Middle frontal gyrus (tissue), 1 donor: ENCODE measurements around the gene GABRD.

Source experiments
- DNase-seq: peaks from one replicate; pipeline ENCODE4 v3.0.0-alpha.2; 2015; ENCODE audit warnings: low spot score; ENCODE audit errors: extremely low spot score

Gene GABRD

DNA sequence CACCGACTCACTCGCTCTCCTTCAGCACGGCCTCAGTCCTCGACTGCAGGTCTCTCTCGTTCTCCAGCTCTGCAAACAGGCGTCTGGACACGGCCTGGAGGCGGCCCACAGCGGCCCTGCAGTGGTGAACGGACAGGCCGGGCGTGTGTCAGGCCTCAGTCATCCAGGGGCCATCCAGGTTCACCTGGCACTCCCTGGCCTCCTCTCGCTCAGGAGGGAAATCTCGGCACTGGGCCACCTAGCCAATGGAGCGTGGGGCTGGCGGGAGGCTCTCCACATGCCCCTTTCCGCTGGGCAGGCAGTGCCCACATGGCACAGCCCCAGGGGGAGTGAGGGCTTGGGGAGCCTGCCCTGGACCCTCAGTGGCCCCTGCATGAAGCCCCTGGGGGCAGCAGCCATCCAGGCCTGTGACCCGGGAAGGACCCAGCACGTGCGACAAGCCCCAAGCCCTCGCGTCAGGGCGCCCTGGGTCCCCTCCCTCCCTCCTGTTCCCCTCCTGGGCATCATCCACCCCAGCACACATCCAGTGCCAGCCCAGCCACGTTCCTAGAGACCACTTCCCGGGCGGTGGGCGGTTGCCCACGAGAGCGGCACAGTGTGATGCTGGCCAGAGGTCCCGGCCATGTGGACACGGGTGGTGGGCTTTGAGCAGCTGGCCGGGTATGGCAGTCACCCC, 33.6 kb upstream of the GABRD start:
- no peak for DNase-seq

DNA sequence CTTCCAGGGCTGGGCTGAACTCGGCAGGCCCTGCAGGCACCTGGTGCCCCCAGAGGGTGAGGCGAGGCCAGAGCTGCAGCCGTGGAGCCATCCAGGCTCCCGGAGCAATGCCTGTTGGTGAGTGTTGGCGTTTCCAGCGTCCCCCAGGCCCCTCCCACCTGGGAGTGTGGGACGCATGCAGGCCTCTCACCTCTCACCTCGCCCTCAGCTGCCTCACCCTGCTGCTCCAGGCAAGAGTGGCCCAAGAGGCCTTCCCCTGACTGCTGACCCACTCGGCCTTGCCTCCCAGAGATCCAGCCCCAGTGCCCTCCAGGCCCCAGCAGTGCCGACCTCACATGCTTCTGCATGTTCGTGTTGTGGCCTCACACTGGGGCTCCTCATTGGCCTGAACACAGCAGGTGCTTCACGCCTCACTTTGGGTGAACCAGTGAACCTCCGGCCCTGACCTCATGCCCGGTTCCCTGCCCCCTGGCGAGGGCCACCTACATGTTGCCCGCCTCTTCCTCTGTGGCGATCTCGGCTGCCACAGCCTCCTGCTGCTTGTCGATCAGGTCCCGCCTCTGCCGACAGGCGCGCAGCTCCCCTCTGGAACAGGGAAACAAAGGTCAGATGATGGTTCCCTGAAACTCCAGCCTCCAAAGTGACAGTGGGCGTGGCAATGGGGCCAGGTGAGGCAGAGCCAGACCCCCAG, 32.5 kb upstream of the GABRD start:
- no peak for DNase-seq

DNA sequence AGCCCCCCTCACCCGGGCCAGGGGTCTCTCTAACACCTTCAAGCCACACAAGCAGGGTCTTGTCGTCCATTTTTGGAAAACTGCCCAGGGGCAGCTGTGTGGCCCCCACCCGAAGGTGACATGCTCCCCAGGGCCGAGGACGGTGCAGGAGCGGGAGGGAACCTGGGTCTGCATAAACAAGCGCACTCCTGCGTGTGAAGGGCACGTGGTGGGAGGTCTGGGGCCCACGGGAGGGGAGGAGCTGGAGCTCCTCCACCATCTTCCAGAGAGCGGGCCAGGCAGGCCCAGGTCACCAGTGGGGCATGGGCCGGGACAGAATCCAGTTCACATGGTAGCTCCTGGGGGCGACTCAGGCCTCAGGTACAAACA, 32.0 kb upstream of the GABRD start:
- no peak for DNase-seq

DNA sequence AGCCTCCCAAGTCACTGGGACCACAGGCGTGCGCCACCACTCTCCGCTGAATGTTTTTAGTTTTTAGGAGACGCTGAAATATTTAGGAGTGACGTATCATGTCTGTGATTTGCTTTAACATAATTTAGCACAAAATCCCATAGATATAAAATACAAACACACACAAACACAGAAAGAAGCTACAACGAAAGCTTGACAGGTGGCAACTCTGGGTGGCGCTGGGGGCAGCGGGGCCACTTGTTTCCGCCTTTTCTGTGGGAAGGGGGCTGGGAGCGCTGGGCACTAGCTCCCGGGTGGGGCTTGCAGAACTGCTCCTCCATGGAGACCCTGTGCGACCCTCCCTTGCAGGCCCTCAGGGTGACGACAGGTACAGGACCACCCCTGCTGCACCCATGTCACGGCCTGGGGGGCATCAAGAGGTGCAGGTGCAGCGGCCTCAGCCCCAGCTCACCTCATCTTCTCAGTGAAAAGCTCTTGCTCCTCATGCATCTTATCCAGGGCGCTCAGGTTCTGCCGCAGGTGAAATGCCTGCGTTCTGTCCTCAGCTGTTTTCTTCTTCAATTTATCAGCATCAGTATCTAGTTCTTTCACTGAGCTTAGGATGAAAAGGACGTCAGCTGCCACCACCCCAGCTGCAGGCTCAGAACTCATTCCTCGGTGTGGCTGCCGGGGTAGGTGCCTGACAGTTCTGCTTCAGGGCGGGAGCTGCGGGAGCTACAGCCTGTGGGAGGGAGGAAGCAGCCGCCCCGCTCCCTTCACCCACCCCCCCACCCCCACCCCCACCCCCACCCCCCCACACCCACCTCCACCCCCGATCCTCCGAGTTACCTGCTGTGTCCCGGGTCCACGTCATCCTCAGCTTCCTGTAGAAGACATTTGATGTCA, 30.8 kb upstream of the GABRD start:
- DNase-seq: no peak

DNA sequence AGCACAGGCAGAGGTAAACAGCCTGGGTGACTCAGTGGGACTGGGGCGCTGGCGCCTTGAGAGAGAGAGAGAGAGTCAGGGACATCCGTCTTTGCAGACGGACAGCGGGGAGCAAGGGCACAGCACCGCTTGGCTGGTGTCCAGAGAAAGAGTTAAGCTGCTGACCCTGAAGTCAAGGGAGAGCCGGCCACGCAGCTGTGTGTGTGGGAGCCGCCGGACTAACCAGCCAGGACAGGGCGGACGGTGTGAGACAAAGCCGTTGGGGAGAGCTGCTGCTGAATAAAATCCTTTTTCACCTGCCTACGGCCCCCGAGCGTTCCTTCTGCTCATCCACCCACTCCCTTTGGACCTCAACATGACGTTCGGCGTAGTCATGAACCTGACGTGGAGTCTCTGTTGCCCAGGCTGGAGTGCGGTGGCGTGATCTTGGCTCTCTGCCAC, 30.0 kb upstream of the GABRD start:
- DNase-seq: no peak

DNA sequence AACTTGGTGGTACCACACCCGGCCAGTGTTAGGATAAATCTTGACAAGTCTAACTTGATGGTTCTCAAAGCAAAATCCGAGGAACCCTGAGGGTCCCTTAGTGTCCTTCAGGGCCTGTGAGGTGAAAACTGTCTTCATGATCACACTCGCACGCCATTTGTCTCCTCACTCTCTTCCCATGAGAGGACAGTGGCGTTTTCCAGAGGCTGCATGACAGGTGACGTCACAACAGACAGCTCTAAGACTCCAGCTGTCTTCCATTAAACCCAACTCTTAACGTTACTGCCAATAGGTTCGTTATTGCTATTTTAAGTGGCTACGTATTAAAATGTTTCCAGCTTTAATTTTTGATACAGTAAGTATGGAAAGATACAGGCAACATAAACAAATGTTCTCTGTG, 29.4 kb upstream of the GABRD start:
- DNase-seq: no peak

DNA sequence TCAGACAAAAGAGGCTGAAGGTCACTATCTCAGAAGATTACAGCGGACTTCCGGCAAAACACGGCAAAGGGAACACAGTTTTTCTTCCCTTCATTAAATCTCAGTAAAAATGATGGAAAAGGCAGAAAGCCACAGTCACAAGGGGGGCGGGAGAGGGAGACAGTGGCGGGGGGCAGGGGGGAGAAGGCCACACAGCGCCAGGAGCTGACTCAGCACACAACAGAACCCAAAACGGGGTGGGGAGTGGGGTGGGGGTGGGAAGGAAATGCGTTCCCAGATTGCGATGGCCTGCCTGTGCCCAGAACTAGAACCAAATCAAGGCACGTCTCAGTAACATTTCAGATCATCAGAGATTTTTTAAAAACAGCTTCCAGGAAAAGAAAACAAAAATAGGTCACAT, 28.9 kb upstream of the GABRD start:
- no peak for DNase-seq

DNA sequence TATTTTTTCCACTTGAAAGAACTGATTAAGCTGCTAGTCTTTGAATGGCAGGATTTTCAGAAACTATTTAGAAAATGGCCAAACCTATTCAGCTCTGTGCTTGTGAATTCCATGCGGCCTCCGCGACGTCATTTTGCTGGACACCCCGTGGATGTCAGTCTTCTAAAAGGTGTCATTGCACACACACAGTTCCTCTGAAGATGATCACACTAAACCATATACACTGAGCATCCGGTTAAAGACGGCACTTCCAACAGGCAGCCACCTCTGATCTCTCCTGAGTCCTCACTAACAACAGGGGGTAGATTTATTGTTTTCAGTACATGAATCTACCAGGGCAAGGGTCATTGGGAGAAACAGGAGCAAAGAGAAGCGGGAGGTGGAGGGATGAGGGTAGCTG, 24.6 kb upstream of the GABRD start:
- no peak for DNase-seq

DNA sequence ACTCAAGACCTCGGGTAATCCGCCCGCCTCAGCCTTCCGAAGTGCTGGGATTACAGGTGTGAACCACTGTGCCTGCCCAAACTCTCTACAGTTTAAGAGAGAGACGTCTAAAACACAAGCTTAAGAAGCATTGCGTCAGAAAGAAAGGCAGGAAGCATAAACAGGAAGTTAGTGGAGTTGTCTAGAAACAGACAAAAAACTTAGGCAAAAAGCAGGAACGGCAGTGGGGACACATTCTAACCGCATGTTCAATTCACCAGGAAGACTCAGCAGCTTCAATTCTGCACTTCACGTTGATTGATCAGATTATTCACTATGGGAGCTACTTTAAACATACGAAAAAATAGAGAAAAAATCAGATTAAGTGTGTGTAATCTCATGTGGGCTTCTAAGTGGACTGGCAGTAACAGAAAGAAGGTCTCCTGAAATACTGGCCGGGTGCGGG, 22.9 kb upstream of the GABRD start:
- DNase-seq: no peak

DNA sequence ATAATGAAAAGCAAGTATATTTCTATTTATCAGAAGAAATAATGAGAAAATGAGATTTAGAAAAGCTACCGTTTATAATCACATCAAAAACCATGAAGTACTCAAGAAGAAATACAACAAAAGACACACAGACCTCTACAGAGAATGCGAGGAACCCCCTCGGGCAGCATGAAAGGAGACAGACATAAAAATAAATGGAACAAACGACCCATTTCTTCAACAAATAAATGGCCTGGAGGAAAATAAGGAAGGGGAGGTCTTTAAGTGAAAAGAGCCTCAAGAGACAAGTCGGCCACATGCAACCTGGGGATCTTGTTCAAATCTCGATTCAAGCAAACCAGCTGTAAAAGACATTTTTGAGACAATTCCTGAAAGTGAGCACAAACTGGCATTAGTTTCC, 21.6 kb upstream of the GABRD start:
- no peak for DNase-seq

DNA sequence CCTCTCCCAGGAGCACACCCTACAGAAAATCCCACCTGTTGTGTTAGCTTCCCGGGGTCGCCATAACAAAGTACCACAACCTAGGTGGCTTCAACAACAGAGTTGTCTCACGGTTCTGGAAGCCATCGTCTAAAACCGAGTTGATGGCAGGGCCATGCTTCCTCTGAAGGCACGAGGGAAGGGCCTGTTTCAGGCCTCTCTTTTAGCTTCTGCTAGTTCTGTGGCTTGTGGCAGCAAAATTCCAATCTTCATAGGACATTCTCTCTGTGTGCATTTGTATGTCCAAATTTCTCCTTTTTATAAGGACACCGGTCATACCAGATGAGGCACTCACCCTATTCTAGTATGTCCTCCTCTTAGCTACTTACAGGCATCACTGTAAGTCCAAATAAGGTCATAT, 18.7 kb upstream of the GABRD start:
- no peak for DNase-seq

DNA sequence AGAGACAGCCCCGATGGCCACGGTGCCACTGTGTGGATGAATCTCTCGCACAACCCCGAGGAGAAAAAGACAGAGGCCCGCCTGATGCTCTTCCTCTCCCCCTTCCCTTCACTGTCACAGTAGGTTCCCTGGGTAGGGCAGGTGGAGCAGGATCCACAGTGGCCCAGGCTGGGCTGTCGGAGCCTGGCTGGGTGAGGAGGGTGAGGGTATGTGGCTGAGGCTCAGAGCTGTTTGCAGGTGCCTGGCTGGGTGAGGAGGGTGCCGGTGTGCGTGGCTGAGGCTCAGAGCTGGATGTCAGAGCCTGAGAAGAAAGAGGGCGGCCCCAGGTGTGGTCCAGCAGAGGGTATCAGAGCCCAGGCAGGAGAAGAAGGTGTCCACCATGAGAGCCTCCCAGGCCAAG, 18.3 kb upstream of the GABRD start:
- no peak for DNase-seq

DNA sequence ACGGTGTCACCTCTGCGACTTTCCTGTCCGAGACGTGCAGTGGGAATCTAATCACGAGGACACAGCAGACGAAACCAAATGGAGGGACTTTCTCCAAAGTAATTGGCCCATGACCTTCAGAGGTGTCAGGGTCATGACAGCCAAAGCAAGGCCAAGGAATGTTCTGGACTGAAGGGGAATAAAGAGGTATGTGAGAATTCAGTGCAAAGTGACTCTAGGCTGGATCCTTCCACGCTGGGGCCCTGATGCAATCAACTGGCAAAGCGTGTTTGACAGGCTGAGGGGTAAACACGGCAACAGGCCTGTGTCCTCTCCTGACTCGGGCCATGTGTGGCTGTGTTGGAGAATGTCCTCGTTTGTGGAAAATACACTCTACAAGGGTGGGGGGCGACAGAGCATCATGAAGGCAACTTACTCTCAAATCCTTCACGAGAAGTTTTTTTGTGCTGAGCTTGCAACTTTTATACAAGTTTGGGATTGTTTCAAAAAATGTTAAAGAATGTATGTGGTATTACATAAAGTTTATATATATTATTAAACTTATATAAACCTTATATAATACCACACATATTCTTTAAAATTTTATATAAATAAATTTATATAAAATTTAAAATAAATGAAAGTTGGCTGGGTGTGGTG, 17.3 kb upstream of the GABRD start:
- DNase-seq: no peak

DNA sequence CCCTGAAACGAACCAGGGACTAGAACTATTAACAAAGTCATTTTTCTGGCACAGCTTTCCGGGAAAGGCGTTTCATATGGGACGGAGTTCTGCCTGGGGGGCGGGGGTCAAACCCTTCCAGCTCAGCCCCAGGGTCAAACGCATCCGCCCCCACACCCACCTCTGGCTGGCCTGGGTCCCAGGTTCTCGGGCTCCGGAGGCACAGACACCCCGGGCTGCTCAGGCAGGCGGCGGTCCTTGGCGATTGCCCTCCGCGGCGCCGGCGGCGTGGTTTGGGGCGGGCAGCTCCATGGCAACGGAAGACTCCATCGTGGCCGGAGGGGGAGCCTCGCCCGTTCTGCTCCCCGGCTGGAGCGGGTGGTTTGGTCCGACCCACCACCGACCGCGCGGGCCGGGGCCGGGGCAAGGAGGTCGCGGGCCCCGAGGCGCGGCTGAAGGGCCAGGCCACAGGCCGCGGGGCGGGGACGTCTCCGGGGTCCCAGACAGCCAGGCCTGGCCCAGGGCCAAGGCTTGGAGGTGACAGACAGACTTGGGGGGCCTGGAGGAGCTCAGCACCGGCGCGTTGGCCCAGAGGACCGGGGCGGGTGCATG, 15.5 kb upstream of the GABRD start, which contains the start of gene CFAP74:
Gene CFAP74 (minus strand): TSS at position 246 of the 591 bp plus-strand sequence. CDS start 12,830 bp downstream, outside the sequence.
- DNase-seq: no peak

DNA sequence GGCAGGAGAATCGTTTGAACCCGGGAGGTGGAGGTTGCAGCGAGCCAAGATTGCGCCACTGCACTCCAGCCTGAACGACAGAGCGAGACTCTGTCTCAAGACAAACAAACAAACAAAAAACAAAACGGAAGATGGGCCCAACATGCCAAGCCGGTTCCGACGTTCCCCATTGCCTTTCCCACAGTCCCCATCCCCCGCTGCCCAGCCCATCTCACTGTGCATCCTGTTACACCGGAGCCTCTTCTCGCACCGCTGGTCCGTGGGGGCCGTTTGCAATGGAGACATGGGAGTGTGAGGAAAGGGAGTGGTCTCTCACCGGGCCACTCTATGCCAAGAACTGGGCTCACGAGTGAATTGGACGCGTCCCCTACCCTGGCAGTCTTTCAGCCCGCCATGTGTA, 14.3 kb upstream of the GABRD start:
- DNase-seq: no peak

DNA sequence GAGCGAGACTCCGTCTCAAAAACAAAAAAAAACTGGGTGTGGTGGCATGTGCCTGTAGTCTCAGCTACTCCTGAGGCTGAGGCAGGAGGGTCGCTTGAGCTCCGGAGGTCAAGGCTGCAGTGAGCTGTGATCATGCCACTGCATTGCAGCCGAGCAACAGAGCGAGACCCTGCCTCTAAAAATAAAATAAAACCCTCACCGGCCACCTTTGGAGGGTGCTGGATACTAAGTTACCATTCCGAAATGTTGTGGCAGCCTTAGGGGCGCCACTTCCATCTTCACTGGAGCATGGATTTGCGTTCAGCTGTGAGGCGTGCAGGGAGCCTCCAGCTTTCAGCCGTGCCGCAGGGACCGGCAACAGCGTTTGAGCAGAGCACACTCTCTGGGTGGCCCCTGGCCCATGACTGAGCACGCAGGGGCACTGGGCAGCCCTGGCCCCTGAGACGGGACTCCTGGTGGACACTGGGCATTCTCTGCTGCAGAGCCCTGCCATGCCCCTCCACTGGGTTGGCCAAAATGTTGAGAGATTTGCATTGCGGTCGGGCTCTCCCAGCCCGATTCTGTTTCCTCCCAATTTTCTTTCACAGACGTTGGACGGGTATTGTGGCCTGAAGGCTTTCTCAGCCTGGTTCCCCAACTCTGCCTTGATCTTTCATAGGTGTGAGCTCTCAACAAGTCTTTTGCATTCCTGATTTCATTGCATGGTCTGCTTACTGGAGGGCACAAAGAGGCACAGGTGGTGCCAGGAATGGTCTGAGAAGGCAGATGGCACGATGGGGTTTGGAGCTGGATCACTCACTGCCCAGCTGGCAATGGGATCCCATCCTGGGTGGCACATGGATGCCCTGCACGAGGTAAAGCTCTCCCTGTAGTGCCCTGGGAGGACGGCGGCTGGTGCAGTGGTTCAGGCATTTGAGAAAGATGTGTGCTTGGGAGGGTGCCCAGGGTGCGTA, 9.8 kb upstream of the GABRD start:
- no peak for DNase-seq

DNA sequence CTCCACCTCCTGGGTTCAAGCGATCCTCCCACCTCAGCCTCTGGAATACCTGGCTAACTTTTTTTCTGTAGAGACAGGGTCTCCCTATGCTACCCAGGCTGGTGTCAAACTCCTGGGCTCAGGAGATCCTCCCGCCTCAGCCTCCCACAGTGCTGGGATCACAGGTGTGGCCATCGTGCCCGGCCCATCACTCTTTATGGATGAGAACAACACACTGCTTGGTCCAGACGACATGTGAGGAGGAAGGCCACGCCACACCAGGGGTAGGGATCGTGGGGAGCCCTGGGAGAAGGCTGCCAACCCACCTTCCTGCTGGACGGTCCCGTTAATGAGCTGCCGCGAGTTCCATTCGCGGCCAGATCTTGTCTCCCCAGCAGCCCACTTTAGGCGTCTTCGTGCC, 5.0 kb upstream of the GABRD start:
- no peak for DNase-seq

DNA sequence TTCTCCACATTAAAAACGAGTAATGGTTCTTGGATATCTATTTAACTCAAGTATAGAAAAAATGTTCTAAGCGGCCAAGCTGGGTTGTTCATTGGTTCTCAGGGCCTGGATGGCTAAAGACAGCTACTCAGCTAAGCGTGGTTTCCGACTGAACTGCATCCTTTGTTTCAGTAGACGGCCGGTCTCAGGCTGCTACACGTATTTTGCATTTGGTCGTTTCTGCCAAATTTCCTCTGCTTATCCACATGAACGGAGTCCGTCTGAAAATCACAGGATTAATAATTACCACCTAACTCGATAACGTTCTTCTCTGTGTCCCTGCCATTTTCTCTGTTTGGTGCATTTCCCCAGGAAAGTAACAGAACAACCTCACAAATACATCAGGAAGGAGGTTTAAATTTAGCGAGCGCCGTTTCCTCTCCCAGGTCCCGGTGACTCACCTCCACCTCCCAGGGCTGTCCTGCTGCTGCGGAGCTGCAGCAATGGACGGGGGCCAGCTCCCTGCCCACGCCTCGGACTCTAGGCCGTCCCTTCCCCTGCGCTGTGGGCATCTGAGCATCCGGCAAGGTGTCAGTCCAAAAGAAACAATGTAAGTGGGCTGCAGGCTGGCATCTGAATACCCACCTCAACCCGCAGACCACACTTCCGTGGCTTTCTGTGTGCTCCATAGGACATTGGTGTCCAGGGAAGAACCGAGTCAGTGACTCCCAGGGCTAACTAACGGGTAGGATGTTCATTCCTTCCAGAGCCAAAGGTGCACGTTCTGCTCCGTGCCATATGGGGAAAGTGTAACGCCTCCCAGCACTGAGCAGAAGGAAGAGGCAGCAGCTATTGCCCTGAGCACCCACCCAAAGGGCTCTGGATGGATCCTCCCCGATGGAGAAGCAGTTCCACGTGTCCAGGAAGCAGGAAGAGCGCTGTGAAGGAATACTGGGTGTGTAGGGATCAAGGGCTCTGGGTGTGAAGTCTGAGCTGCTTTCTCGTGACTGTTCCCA, 4.1 kb upstream of the GABRD start:
- no peak for DNase-seq

DNA sequence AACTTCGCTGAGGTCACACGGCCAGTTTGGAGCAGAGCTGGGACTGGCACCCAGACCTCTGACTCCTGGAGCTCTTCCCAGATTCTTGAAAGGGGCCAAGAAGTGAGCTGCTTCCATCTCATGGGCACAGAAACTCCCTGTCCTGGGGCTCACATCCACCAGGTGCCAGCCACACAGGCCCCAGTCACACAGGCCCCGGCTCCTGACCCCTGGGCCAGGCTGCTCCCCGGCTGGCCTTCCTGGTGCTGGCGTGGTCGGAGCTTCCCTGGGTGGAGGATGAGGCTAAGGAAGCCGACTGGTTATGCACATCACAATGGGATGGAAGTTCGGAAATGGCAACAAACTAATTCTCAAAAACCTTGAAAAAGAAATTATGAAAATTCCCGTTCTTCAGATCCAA, 3.0 kb upstream of the GABRD start:
- DNase-seq: no peak
